ENCODE results near the gene KLK5. TPM values are rescaled to one million over a fixed set of nuclear protein-coding genes. Genes with fewer than 3 reads are reported as not detected.
A peak's percentile ranks its signal among the peaks of the same experiment; 100 is the strongest.

The KLK5 gene
- total and polyA plus RNA-seq, 2 donors (not counting 1 experiment from before 2014, with no cell fraction given) = not detected

- Histone ChIP-seq H3K36me3 (replicated peaks in 1 of 2; ENCODE audit: control extremely low read depth in 1 of 2, control insufficient read depth in 1 of 2, extremely low read depth in 1 of 2, insufficient read depth in 2 of 2, low read length in 1 of 2) (no peaks in the 10 kb centered on the region), H3K4me1 (ENCODE audit: control insufficient read depth in 2 of 2, insufficient read depth in 2 of 2, low read length in 2 of 2) (peaks cover 8 to 11% of the 10 kb centered on the region in 2 donors), H3K4me3 (ENCODE audit: control extremely low read depth in 1 of 5, extremely low read depth in 1 of 5, insufficient read depth in 1 of 5, low read depth in 2 of 5, low read length in 4 of 5) (no peak overlapping the region), H3K27me3 (replicated peaks in 1 of 4; ENCODE audit: control extremely low read depth in 1 of 4, control insufficient read depth in 3 of 4, insufficient read depth in 4 of 4, low read length in 3 of 4) (peaks cover 0 to 9% (median 3%) of the 10 kb centered on the region in 4 experiments), H3K79me2 (ENCODE audit: control insufficient read depth, insufficient read depth, low read length) (no peaks in the 10 kb centered on the region), H4K20me1 (ENCODE audit: control insufficient read depth, insufficient read depth, low read length, poor library complexity, severe bottlenecking) (no peaks in the 10 kb centered on the region), H3K27ac (ENCODE audit: low read length in 2 of 2) (no peak overlapping the region), H3K9me3 (ENCODE audit: control extremely low read depth in 1 of 3, control insufficient read depth in 2 of 3, insufficient read depth in 1 of 3, low read length in 2 of 3) (peaks cover 0 to 5% (median 0%) of the 10 kb centered on the region in 3 donors), H3K9ac (ENCODE audit: low read length) (no peak overlapping the region), H2AFZ (ENCODE audit: insufficient read depth, low read depth, low read length, poor library complexity, severe bottlenecking) (no peak overlapping the region), H3K4me2 (replicated peaks; ENCODE audit: low read depth, low read length, poor library complexity, severe bottlenecking) (no peak overlapping the region)
- Mint-ChIP-seq H3K9me3 (ENCODE audit: insufficient read depth) (no peaks in the 10 kb centered on the region), H3K27me3 (peaks cover 32% of the 10 kb centered on the region), H3K27ac (no peak overlapping the region), H3K4me3 (no peak overlapping the region), H3K4me1 (peaks cover 11% of the 10 kb centered on the region)
- CTCF ChIA-PET = interaction anchor here (1.5 kb wide), 1 partner anchor 219 kb away, joined by 3 read pairs; no protein-coding TSS in a partner anchor
- intact Hi-C loops (cut with micrococcal nuclease) = no loop called here
- ATAC-seq (ENCODE audit: low read depth) (no peak), DNase-seq (no peak)
- 63% methylated on average over 2 of the region's 6 CpGs for WGBS (ENCODE audit: insufficient coverage)
- POLR2A ChIA-PET = no interaction called here
- TF ChIP-seq EZH2 (IDR thresholded peaks at IDR 0.05; ENCODE audit: borderline replicate concordance, insufficient read depth, low read depth, low read length, poor library complexity, severe bottlenecking) (no peak), CTCF (IDR thresholded peaks at IDR 0.05) (no peak)
Measured at GRCh38 chr19:50924586-50924985, 28.3 kb downstream of the KLK5 start.

GRCh38 chr19:50922317-50922853 is 30.5 kb downstream of the KLK5 start:
- H3K27me3 Mint-ChIP-seq = peaks cover 42% of the 10 kb centered on the region
- Histone ChIP-seq H3K36me3 (replicated peaks in 1 of 2; ENCODE audit: control extremely low read depth in 1 of 2, control insufficient read depth in 1 of 2, extremely low read depth in 1 of 2, insufficient read depth in 2 of 2, low read length in 1 of 2) (no peaks in the 10 kb centered on the region), H3K4me1 (ENCODE audit: control insufficient read depth in 2 of 2, insufficient read depth in 2 of 2, low read length in 2 of 2) (peaks cover 8 to 11% of the 10 kb centered on the region in 2 donors), H3K27me3 (replicated peaks in 1 of 4; ENCODE audit: control extremely low read depth in 1 of 4, control insufficient read depth in 3 of 4, insufficient read depth in 4 of 4, low read length in 3 of 4) (peaks cover 0 to 11% (median 5%) of the 10 kb centered on the region in 4 experiments), H3K9me3 (ENCODE audit: control extremely low read depth in 1 of 3, control insufficient read depth in 2 of 3, insufficient read depth in 1 of 3, low read length in 2 of 3) (peaks cover 0 to 3% (median 0%) of the 10 kb centered on the region in 3 donors), H4K20me1 (ENCODE audit: control insufficient read depth, insufficient read depth, low read length, poor library complexity, severe bottlenecking) (no peaks in the 10 kb centered on the region), H3K9ac (ENCODE audit: low read length) (no peak overlapping the region), H2AFZ (ENCODE audit: insufficient read depth, low read depth, low read length, poor library complexity, severe bottlenecking) (peak overlapping the region; percentile 44), H3K4me2 (replicated peaks; ENCODE audit: low read depth, low read length, poor library complexity, severe bottlenecking) (no peak overlapping the region), H3K27ac (ENCODE audit: low read length in 2 of 2) (no peak overlapping the region), H3K4me3 (ENCODE audit: control extremely low read depth in 1 of 5, extremely low read depth in 1 of 5, insufficient read depth in 1 of 5, low read depth in 2 of 5, low read length in 4 of 5) (no peak overlapping the region), H3K79me2 (ENCODE audit: control insufficient read depth, insufficient read depth, low read length) (no peaks in the 10 kb centered on the region)
- TF ChIP-seq CTCF (IDR thresholded peaks at IDR 0.05) (peak; percentile 91), EZH2 (IDR thresholded peaks at IDR 0.05; ENCODE audit: borderline replicate concordance, insufficient read depth, low read depth, low read length, poor library complexity, severe bottlenecking) (no peak)
- POLR2A ChIA-PET = interaction anchor here (0.8 kb wide), 1 partner anchor 118 kb away, joined by 8 read pairs; no protein-coding TSS in a partner anchor
- ATAC-seq (ENCODE audit: low read depth) (peak; percentile 99), DNase-seq (peak; percentile 89)
- CTCF ChIA-PET = interaction anchor here (0.5 to 2.7 kb wide), 44 partner anchors 10 to 786 kb away, joined by 3 to 29 read pairs (median 5); partner anchors contain the start of genes CLEC11A and KLK15
- peak overlapping the region; percentile 37 for H3K27ac Mint-ChIP-seq
- peaks cover 11% of the 10 kb centered on the region for H3K4me1 Mint-ChIP-seq
- intact Hi-C loops (cut with micrococcal nuclease) = loop anchor here (1.0 to 2.0 kb wide), 6 partner anchors 26 to 670 kb away; no protein-coding TSS in a partner anchor
- no peaks in the 10 kb centered on the region for H3K9me3 Mint-ChIP-seq (ENCODE audit: insufficient read depth)
- 25% methylated on average over 16 of the region's 21 CpGs for WGBS (ENCODE audit: insufficient coverage)
- peak overlapping the region; percentile 36 for H3K4me3 Mint-ChIP-seq
